GM21529 (cell line): ENCODE data around the gene SGMS1.
A peak's percentile ranks its signal among the peaks of the same experiment; 100 is the strongest.

Experiments used
- ATAC-seq: cut with Tn5 transposase; IDR thresholded peaks from one replicate; pipeline ENCODE4 v1.9.1; 2021; ENCODE audit not compliant: unreplicated experiment

Gene SGMS1

GRCh38 chr10:50403074-50403473 lies 220.7 kb downstream of the SGMS1 start:
- no peak for ATAC-seq

DNA sequence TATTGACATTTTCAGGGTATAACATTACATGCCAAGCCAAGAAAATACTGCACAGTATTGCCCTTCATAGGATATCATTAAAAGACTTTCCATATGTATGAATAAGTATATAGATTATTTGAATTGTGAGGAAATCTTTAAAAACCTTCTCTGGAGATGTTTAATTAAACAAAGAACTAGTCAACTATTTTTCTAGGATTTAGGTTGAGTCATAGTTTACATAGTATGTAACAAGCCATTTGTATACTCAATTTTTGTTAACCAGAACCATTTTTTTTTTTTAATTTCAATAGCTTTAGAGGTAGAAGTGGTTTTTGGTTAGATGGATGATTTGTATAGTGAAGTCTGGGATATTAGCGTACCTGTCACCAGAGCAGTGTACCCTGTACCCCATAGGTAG lies 221.3 kb downstream of the SGMS1 start:
- no peak for ATAC-seq

DNA sequence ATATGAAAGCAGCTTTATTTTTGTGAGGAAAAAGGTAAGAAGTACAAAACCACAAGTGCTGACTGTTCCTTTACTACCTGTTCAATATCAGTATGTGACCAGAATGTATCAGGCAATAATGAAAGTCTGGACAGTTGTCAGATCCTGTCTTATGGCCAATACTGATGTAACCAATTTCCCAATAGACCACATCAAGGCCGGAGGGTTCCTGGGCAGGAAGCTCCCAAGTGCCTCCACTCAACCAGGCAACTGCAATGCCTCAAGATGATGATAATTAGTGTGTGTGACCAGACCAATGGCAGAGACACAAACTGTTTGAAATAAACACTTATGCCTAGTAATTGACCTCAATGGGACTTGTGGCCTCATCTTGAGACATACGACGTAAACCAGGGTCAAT lies 223.1 kb downstream of the SGMS1 start:
- no peak for ATAC-seq

DNA sequence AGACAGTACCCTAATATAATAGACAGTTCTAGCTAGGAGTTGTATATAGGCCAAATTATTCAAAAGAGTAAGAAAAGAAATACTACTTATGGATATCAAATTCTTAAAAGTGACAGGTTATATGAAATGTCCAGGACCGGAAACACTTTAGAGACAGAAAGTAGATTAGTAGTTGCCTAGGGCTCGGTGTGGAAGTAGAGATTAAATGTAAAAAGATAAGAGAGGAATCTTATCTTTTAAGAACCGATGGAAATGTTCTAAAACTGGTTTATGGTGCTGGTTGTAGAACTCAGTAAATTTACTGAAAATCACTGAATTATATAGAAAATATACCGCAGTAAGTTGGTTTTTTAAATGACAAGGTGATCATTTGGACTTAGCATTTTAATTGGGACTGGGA lies 224.9 kb downstream of the SGMS1 start:
- ATAC-seq = no peak

GRCh38 chr10:50398381-50398780 lies 225.4 kb downstream of the SGMS1 start:
- ATAC-seq = no peak

DNA sequence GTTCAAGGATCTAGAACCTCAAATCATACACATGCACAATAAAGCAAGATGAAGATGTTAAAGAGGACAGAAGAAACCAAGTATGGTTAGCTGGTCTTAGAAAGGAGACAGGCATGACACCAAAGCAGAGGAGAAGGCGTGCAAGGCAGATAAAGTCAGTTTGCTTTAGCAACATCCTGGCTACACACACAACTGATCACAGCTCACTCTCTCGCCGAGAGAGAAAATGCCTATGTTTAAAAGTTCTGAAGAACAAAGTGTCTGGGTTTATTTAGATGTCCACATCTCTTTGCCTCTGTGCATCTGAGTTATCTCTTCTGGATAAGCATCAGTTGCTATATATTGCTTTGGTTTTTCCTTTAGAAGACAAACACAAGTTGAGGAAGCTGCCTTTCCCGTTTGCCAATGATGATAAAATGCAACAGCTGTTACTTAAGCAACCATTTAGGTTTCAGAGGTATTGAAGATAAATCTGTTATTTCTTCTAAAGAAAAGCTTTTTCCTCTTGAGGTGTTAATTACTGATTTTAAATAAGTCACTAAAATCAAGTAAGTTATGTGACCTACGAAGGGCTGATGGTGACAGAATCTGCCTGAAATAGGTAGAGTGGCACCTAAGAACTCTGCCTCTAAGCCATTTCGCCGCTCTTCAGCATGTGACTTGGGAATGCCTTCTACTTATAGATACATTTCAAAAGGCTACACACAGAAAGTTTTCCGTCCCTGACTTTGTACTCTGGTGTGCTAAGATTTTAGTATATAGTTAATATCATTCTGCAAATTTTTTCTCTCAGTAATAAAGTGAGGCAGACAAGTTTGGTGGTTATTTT lies 226.2 kb downstream of the SGMS1 start:
- peak; percentile 50 for ATAC-seq

DNA sequence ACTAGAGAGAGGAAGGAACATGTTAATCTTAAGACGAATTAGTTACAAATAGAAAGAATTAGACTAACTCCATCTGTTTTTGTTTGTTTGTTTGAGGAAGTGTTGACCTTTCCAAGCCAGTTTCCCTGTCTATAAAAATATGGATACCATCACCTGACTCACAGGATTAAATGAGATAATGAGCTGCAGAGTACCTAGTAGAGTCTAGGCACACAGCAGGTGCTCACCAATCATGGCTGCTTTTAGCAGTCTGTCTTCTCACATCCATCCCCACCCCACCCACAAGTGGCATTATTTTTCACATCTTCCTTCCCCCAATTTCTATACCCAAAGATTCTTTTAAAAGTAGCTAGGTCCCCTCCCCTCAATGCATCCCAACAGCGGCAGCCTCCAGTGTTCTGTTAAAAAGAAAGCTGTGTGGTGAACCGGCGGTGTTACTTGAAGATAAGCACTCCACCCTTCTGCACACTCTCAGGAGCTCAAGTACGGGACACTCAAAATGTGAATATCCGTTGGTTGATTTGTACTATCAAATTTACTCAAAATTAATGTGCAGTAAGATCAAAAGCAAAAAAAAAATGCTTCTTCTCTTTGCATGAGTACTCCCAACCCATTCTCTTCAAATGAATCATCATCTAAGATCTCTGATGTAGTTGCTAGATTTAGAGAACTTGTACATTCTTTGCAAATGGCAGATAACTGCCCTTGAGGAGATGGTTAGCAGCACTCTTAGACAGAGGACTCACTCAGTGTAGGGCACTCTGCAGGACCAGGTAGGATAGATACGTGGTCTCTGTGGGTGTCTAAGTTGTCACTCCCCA lies 227.1 kb downstream of the SGMS1 start:
- ATAC-seq = peak; percentile 81

DNA sequence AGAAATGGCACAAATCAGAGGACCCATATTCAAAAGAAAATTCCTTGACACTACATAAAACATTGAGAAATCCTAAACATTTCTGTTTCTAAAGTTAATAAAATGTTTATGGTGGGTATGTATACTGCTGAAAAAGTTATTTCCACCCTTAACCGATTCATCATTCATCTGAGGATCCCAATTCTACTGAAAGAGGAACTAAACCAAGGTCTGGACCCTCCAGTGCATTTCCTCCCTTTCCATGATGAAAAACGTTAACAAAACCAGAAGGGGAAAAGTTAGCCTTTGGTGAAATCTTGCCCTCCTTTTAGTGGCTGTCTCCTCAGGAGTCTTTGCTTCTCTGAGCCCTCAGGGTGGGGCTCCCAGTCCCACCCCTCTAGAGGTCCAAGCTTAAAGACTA lies 227.9 kb downstream of the SGMS1 start:
- ATAC-seq = no peak

- no peak for ATAC-seq
These were observed 228.5 kb downstream of the SGMS1 start for GRCh38 chr10:50395271-50395670.

DNA sequence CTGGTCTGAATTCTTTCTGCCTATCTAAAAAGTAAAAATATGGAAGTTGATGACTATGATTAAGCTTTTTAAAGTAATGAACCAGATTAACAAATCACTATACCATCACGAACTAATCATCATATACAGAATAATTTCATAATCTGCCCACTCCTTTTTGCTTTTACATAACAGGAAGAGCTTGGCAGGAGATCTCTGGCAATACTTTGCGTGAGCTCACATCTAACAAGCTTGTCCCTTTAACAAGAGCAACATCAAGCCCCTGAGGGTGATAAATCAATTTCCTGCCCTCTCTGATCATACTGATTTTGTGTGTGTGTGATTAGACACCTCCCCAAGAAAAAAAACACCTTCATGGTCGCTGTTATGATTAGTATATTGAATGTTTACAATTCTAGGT lies 228.9 kb downstream of the SGMS1 start:
- ATAC-seq = no peak

DNA sequence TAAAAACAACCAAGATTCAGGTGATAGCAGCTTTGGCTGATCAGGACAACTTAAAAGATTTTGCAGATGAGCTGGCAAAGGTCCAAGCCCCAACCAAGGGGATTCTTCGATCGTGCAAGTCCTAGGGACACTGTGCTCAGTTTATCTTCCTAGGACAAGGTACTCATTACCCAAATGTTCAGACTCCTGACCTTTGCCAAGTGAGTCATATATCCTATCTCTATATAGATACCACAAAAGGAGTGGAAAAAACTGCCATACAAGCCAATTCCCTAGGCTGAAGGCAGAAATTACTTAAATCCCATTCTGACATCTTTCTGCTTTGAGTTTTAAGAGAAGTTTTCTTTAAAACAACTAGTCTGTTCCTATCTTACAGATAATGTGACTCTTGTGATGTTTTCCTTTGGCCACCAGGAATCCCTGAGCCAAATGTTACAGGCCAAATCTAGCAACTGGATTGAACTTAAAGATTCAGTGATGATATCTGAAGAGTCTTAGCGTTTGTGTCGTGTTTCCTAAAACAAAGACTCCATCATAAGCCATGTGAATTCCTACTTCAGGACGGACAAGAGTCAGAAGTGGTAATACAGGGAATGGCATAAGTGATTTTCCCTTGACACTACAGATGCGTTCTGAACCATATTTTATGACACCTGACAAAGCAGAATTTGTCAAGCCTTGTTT lies 229.8 kb downstream of the SGMS1 start:
- no peak for ATAC-seq

DNA sequence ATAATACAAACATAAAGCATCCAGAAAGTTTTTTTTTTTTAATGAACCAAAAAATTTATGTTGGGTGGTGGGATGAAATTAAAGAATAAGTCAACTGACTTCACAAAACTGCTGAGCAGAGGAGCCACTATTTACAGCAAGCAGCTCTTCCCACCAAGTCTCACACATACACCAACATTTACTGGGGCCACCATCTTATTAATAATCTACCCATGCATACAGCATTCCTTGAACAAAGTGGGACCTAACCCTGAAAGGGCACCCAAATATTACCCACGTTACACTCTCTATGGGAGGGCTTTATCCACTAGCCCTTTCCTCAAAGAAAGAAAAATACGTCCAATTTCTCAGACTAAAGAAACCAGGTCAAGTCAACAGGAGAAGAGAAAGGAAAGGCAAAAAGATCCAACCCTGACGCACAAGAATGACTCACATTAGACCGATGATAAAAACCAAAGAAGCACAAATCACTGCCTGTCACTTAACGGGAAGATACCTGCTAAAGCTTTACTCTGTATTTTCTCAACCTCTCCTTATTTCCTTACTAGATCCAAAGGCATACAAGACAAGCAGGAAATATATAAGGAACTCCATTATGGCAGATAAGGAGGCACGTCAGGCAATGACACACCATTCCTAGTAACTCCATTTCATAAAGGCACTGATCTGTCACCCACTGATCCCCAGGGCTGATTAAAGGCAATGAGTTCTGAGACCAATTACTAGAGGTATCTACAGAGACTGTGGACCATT lies 230.6 kb downstream of the SGMS1 start:
- ATAC-seq = no peak

DNA sequence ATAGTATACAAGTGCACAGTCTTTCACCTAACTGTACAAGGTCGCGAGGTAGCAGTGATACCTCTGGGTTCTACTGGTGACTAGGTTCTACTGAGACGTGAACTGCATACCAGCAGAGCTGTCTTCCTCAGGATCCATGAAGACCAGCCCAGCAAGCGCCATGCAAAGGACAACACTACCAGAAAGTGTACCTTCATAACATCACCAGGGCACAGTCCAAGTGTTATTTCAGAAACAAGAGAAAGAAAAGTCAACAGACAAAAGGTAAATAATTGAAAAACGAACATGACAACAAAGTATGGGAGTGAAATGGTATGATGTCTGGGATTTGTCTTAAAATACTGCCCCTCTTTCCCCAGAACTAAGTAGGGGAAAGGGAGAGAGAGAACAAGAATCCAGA lies 231.3 kb downstream of the SGMS1 start:
- ATAC-seq = no peak

DNA sequence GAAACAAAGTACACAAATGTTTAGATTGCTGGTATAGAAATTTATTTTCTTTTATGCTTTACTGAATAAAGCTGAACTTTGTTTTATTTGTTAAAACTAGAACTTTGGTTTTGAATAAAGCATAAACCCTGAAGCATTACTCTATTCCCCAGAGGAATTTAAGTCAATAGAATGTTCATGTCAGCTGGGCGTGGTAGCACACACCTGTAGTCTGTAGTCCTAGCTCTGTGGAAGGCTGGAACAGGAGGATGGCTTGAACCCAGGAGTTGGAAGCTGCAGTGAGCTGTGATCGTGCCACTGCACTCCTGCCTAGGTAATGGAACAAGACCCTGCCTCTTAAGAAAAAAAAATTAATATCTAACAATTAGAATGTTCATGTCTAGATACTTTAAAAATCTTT lies 233.5 kb downstream of the SGMS1 start:
- ATAC-seq = no peak

- no peak for ATAC-seq
These were observed 235.6 kb downstream of the SGMS1 start for GRCh38 chr10:50388181-50388580.

DNA sequence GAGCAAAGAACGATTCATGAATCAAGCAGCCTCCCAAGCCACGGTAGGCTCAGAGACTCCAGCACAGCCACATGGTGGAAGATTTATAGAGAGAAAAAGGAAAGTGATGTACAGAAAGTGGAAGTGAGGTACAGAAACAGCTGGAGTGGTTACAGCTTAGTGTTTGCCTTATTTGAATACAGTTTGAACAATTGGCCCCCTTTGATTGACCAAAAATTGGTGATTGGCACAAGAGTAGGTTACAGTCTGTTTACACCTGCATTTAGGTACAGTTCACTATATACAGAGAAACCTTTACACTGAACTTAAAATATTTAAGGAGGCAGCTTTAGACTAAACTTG lies 236.1 kb downstream of the SGMS1 start:
- peak; percentile 67 for ATAC-seq

GRCh38 chr10:50387007-50387731 lies 236.6 kb downstream of the SGMS1 start:
- ATAC-seq = no peak

DNA sequence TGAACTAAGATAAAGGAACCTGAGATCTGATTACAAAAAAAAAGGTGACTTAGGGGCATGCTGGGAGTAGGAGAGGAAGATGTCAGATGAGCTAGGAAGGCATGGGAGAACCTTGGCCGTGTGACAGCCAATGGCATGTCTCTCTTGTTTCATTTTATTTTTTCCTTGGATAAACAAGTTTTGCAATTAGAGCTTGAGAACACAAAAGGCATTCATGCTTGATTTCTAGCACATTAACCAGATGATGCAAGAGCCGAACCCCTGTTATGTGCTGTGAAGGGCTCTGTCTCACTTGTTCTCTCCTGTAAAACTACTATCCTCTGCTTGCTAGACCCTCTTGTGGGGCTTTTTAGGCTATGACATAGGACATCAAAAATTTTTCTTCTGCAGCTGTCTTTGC lies 238.1 kb downstream of the SGMS1 start:
- no peak for ATAC-seq

GRCh38 chr10:50384898-50385297 lies 238.9 kb downstream of the SGMS1 start:
- ATAC-seq = no peak

DNA sequence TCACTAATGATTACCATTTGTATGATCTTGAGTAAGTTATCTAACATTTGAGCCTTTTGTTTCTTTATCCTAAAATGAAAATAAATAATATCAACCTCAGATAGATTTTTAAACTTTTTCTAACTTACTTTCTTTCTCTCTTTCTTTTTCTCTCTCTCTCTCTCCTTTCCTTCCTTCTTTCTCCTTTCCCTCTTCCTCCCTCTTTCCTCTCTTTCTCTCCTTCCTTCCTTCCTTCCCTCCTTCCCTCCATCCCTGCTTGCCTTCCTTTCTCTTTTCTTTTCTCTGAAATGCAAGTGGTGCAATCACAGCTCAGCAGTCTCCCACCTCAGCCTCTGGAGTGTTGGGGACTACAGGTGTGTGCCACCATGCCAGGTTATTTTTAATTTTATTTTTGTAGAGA lies 239.5 kb downstream of the SGMS1 start:
- ATAC-seq = no peak
